Sigmoid colon (tissue), 7 donors: ENCODE results near the gene TECTA. TPM values are rescaled to one million over a fixed set of nuclear protein-coding genes. Genes with fewer than 3 reads are reported as not detected.

Experiments used
- DNase-seq: peaks from one replicate; pipeline ENCODE4 v3.0.0-alpha.2; 2019
- H3K27ac ChIP-seq, 4 donors: fragments of 200-600 bp; sonication (generic); one replicate each; pipeline ENCODE4 v1.5.1; 2016 to 2019; ENCODE audit warnings: mild to moderate bottlenecking in 1 of 4
- H3K27me3 ChIP-seq, 3 donors: fragments of 200-600 bp; sonication (generic); one replicate each; pipeline ENCODE4 v1.5.1; 2019; ENCODE audit warnings: mild to moderate bottlenecking in 1 of 3
- H3K36me3 ChIP-seq, 4 donors: fragments of 200-600 bp; sonication (generic); one replicate each; pipeline ENCODE4 v1.5.1; 2016 to 2019
- H3K4me1 ChIP-seq, 4 donors: fragments of 200-600 bp; sonication (generic); one replicate each; pipeline ENCODE4 v1.5.1; 2017 to 2019
- H3K4me3 ChIP-seq, 4 donors: fragments of 200-600 bp; sonication (generic); one replicate each; pipeline ENCODE4 v1.5.1; 2017 to 2019; ENCODE audit warnings: mild to moderate bottlenecking in 2 of 4, moderate library complexity in 1 of 4
- H3K9me3 ChIP-seq, 4 donors: fragments of 200-600 bp in 3 of 4; sonication (generic) in 3 of 4; one replicate each; pipeline versions ENCODE4 v1.5.1 to v1.6.1; 2013 to 2019
- CTCF ChIP-seq, 4 experiments: fragments of 450-650 bp in 3 of 4; fragments of 200-600 bp in 1 of 4; IDR thresholded peaks; one replicate each; pipeline ENCODE4 v1.5.1; 2016 to 2019; ENCODE audit warnings: antibody characterized with exemption in 4 of 4, mild to moderate bottlenecking in 3 of 4, moderate library complexity in 2 of 4
- EP300 ChIP-seq, 4 donors: sonication (generic); formaldehyde crosslinking; IDR thresholded peaks; one replicate each; pipeline ENCODE4 v1.6.1; 2017; ENCODE audit warnings: antibody characterized with exemption in 4 of 4
- POLR2A ChIP-seq, 2 donors: fragments of 450-650 bp; IDR thresholded peaks; one replicate each; pipeline ENCODE4 v1.6.1; 2016; ENCODE audit warnings: antibody characterized with exemption in 2 of 2, mild to moderate bottlenecking in 2 of 2, moderate library complexity in 2 of 2
- POLR2AphosphoS5 ChIP-seq, 4 donors: sonication (generic); formaldehyde crosslinking; IDR thresholded peaks; one replicate each; pipeline ENCODE4 v1.6.1; 2017; ENCODE audit warnings: antibody characterized with exemption in 4 of 4
- WGBS, 2 donors: extraction: QIAGEN DNeasy Blood & Tissue Kit; methylation state at CpG; one replicate each; pipeline ENCODE4 v1.1.7; 2013; 5-methylcytosine and 5-hydroxymethylcytosine counted together
- intact Hi-C: fragments of 100-400 bp; cut with DNase I; formaldehyde crosslinking; loops from one replicate; pipeline ENCODE4 v1.15.1; 2023
- polyA plus RNA-seq, 3 donors: library from polyadenylated mRNA; stranded (reverse); fragments of 200-250 nt; gene quantifications; one replicate each; pipeline ENCODE4 v1.2.3, GENCODE V29; 2013
- total RNA-seq, 4 donors: library from RNA; depleted of rRNA; stranded (reverse); fragments of >200 nt; gene quantifications; one replicate each; pipeline ENCODE4 v1.1.0, GENCODE V29; 2016
- donor health status: healthy with polysubstance abuse.
- donor health status: Bipolar disorder and iron deficiency.
- donor health status: healthy.

TECTA gene
- total and polyA plus RNA-seq, 7 donors: 0.28 to 3.9 (median 1.1) TPM; not detected in 2

GRCh38 chr11:121129362-121130340, 28.6 kb downstream of the TECTA start:
- TF ChIP-seq CTCF (IDR thresholded peaks at IDR 0.05): no peak
- no peak for TF ChIP-seq POLR2A (IDR thresholded peaks at IDR 0.05)
- TF ChIP-seq EP300 (IDR thresholded peaks at IDR 0.05): no peak
- Histone ChIP-seq H3K4me1 (no peaks in the 10 kb centered on the region), H3K9me3 (no peaks in the 10 kb centered on the region), H3K27me3 (no peaks in the 10 kb centered on the region), H3K36me3 (no peaks in the 10 kb centered on the region), H3K4me3 (no peak overlapping the region), H3K27ac (no peak overlapping the region)
- intact Hi-C loops: no loop called here
- 94 to 95% methylated on average over 29 of the region's 29 CpGs for WGBS, 2 donors
- DNase-seq: no peak

- Histone ChIP-seq H3K27ac (no peak overlapping the region), H3K4me3 (no peak overlapping the region), H3K9me3 (no peaks in the 10 kb centered on the region), H3K36me3 (no peaks in the 10 kb centered on the region), H3K27me3 (no peaks in the 10 kb centered on the region), H3K4me1 (no peaks in the 10 kb centered on the region)
- no peak for DNase-seq
- intact Hi-C loops: no loop called here
- TF ChIP-seq POLR2A (IDR thresholded peaks at IDR 0.05) (no peak), EP300 (IDR thresholded peaks at IDR 0.05) (no peak), CTCF (IDR thresholded peaks at IDR 0.05) (no peak), POLR2AphosphoS5 (IDR thresholded peaks at IDR 0.05) (no peak)
- WGBS, 2 donors: 91 to 96% methylated on average over 6 of the region's 6 CpGs
Measured at GRCh38 chr11:121131656-121132055, 30.6 kb downstream of the TECTA start.

- no peaks in the 10 kb centered on the region for H3K4me1 ChIP-seq
- H3K9me3 ChIP-seq: no peaks in the 10 kb centered on the region
- DNase-seq: no peak
- TF ChIP-seq POLR2A (IDR thresholded peaks at IDR 0.05) (no peak), CTCF (IDR thresholded peaks at IDR 0.05) (no peak), POLR2AphosphoS5 (IDR thresholded peaks at IDR 0.05) (no peak), EP300 (IDR thresholded peaks at IDR 0.05) (no peak)
- no peak overlapping the region for H3K27ac ChIP-seq
- no peaks in the 10 kb centered on the region for H3K36me3 ChIP-seq
- 67 to 83% methylated on average over 13 of the region's 13 CpGs for WGBS, 2 donors
- no peak overlapping the region for H3K4me3 ChIP-seq
- no peaks in the 10 kb centered on the region for H3K27me3 ChIP-seq
- intact Hi-C loops: no loop called here
Measured at GRCh38 chr11:121132211-121132976, 31.4 kb downstream of the TECTA start.

- Histone ChIP-seq H3K9me3 (no peaks in the 10 kb centered on the region), H3K4me3 (no peak overlapping the region), H3K27me3 (no peaks in the 10 kb centered on the region), H3K27ac (no peak overlapping the region), H3K36me3 (no peaks in the 10 kb centered on the region), H3K4me1 (no peaks in the 10 kb centered on the region)
- TF ChIP-seq POLR2AphosphoS5 (IDR thresholded peaks at IDR 0.05) (no peak), POLR2A (IDR thresholded peaks at IDR 0.05) (no peak), EP300 (IDR thresholded peaks at IDR 0.05) (no peak), CTCF (IDR thresholded peaks at IDR 0.05) (no peak)
- WGBS, 2 donors: 80 to 86% methylated on average over 10 of the region's 10 CpGs
- intact Hi-C loops: no loop called here
- DNase-seq: no peak
Measured at GRCh38 chr11:121134741-121135312, 33.8 kb downstream of the TECTA start.
